B cell (primary cell): ENCODE measurements around the gene ITSN2. TPM values are rescaled to one million over a fixed set of nuclear protein-coding genes. Genes with fewer than 3 reads are reported as not detected.

Experiments used
- ATAC-seq: fragments of 200-7000 bp; cut with Tn5 transposase; one replicate; pipeline ENCODE4 v1.10.0; 2021; ENCODE audit warnings: low read depth, mild to moderate bottlenecking, moderate number of reproducible peaks, moderate library complexity
- CTCF ChIA-PET: fragments of 350-600 bp; sonication (Branson Sonifier 250); formaldehyde crosslinking; loops from one replicate; lab custom pipeline; 2021; ENCODE audit warnings: antibody characterized with exemption, inconsistent platforms; lab: Charles Lee
- POLR2A ChIA-PET: fragments of 350-600 bp; sonication (Branson Sonifier 250); formaldehyde crosslinking; loops from one replicate; lab custom pipeline; 2021; ENCODE audit warnings: antibody characterized with exemption; lab: Charles Lee
- DNase-seq: peaks from one replicate; pipeline ENCODE4 v3.0.0; 2013
- H2AFZ ChIP-seq: 2 replicates; pipeline ENCODE4 v1.6.1; 2012; ENCODE audit warnings: mild to moderate bottlenecking, low read depth, low read length; ENCODE audit not compliant: insufficient read depth, poor library complexity, severe bottlenecking
- H3K27ac ChIP-seq, 2 donors: 1 replicate in 1 of 2; 2 replicates in 1 of 2; pipeline ENCODE4 v1.5.1; 2012 to 2013; ENCODE audit warnings: low read length in 2 of 2, mild to moderate bottlenecking in 2 of 2, moderate library complexity in 1 of 2
- H3K27me3 ChIP-seq, 4 experiments: fragments of 200-600 bp in 1 of 4; sonication (generic) in 1 of 4; replicated peaks in 1 of 4; 1 replicate in 2 of 4; 2 replicates in 2 of 4; pipeline versions ENCODE4 v1.6.1 to v1.7.0; 2013 to 2016; ENCODE audit warnings: low read length in 3 of 4, mild to moderate bottlenecking in 2 of 4, mixed read lengths in 1 of 4, moderate library complexity in 1 of 4; ENCODE audit not compliant: insufficient read depth in 4 of 4, control insufficient read depth in 3 of 4; ENCODE audit errors: control extremely low read depth in 1 of 4
- H3K36me3 ChIP-seq, 2 experiments: replicated peaks in 1 of 2; 1 replicate in 1 of 2; 2 replicates in 1 of 2; pipeline versions ENCODE4 v1.6.1 to v1.7.1; 2013; ENCODE audit warnings: low read length in 1 of 2; ENCODE audit not compliant: insufficient read depth in 2 of 2, control insufficient read depth in 1 of 2; ENCODE audit errors: control extremely low read depth in 1 of 2, extremely low read depth in 1 of 2
- H3K4me1 ChIP-seq, 2 donors: fragments of 200-600 bp in 1 of 2; sonication (generic) in 1 of 2; 1 replicate in 1 of 2; 2 replicates in 1 of 2; pipeline versions ENCODE4 v1.5.1 to v1.6.1; 2013 to 2017; ENCODE audit warnings: low read length in 2 of 2; ENCODE audit not compliant: control insufficient read depth in 2 of 2, insufficient read depth in 2 of 2
- H3K4me2 ChIP-seq: replicated peaks from 2 replicates; pipeline ENCODE3; 2012; ENCODE audit warnings: mild to moderate bottlenecking, low read depth, low read length; ENCODE audit not compliant: poor library complexity, severe bottlenecking
- H3K4me3 ChIP-seq, 5 experiments: fragments of 200-600 bp in 1 of 5; sonication (generic) in 1 of 5; 1 replicate in 3 of 5; 2 replicates in 2 of 5; pipeline versions ENCODE4 v1.5.1 to v1.7.0; 2011 to 2016; ENCODE audit warnings: low read length in 4 of 5, mild to moderate bottlenecking in 4 of 5, low read depth in 2 of 5, control low read depth in 1 of 5, moderate library complexity in 1 of 5; ENCODE audit not compliant: insufficient read depth in 1 of 5; ENCODE audit errors: control extremely low read depth in 1 of 5, extremely low read depth in 1 of 5
- H3K79me2 ChIP-seq: fragments of 200-600 bp; sonication (generic); one replicate; pipeline ENCODE4 v1.6.0; 2016; ENCODE audit warnings: low read length; ENCODE audit not compliant: control insufficient read depth, insufficient read depth
- H3K9ac ChIP-seq: fragments of 200-600 bp; sonication (generic); 2 replicates; pipeline ENCODE4 v1.6.1; 2017; ENCODE audit warnings: mild to moderate bottlenecking, low read length, moderate library complexity
- H3K9me3 ChIP-seq, 3 donors: one replicate each; pipeline versions ENCODE4 v1.6.1 to v1.7.1; 2013; ENCODE audit warnings: low read length in 2 of 3; ENCODE audit not compliant: control insufficient read depth in 2 of 3, insufficient read depth in 1 of 3; ENCODE audit errors: control extremely low read depth in 1 of 3
- H4K20me1 ChIP-seq: 2 replicates; pipeline ENCODE4 v1.6.0; 2012; ENCODE audit warnings: mild to moderate bottlenecking, low read length; ENCODE audit not compliant: insufficient read depth, control insufficient read depth, poor library complexity, severe bottlenecking
- H3K27ac Mint-ChIP-seq: one replicate; pipeline ENCODE4 v1.8.0; 2021; ENCODE audit warnings: mixed read lengths
- H3K27me3 Mint-ChIP-seq: one replicate; pipeline ENCODE4 v1.8.0; 2021; ENCODE audit warnings: mixed read lengths
- H3K4me1 Mint-ChIP-seq: one replicate; pipeline ENCODE4 v1.8.0; 2021; ENCODE audit warnings: mixed read lengths
- H3K4me3 Mint-ChIP-seq: one replicate; pipeline ENCODE4 v1.8.0; 2021; ENCODE audit warnings: mixed read lengths
- H3K9me3 Mint-ChIP-seq: one replicate; pipeline ENCODE4 v1.8.0; 2022; ENCODE audit warnings: mixed read lengths; ENCODE audit not compliant: insufficient read depth
- CTCF ChIP-seq: fragments of 200-600 bp; IDR thresholded peaks from one replicate; pipeline ENCODE4 v1.8.0; 2022; ENCODE audit warnings: antibody characterized with exemption, mild to moderate bottlenecking
- EZH2 ChIP-seq: IDR thresholded peaks from 2 replicates; pipeline ENCODE4 v1.6.1; 2012; ENCODE audit warnings: borderline replicate concordance, low read depth, mild to moderate bottlenecking, moderate library complexity, low read length; ENCODE audit not compliant: insufficient read depth, poor library complexity, severe bottlenecking
- WGBS: methylation state at CpG from one replicate; pipeline ENCODE4 v1.1.5; 2013; ENCODE audit warnings: missing lambda C conversion rate; ENCODE audit not compliant: insufficient coverage; 5-methylcytosine and 5-hydroxymethylcytosine counted together
- intact Hi-C: fragments of 100-400 bp; cut with micrococcal nuclease; formaldehyde crosslinking; loops from one replicate; pipeline ENCODE4 v1.10.0; 2022
- polyA plus RNA-seq: library from polyadenylated mRNA; depleted of rRNA; stranded (reverse); fragments of >200 nt; gene quantifications from 2 replicates; pipeline ENCODE4 v1.2.3, GENCODE V29; 2012
- total RNA-seq, 2 donors: library from RNA; stranded (reverse); fragments of 120-200 nt in 1 of 2; gene quantifications; 1 replicate in 1 of 2; 2 replicates in 1 of 2; pipeline versions ENCODE4 v1.2.3 to v1.2.4, GENCODE V29; 2013 to 2022

Gene ITSN2
- total and polyA plus RNA-seq, 2 donors (not counting 1 experiment from before 2014, with no cell fraction given) = 107 to 200 TPM

GRCh38 chr2:24259316-24259715 is 101.0 kb downstream of the ITSN2 start:
- Histone ChIP-seq H3K27ac (peak overlapping the region in 1 of 2 donors; percentile 40), H3K79me2 (no peaks in the 10 kb centered on the region), H3K4me3 (no peak overlapping the region), H3K27me3 (no peaks in the 10 kb centered on the region), H3K4me1 (no peaks in the 10 kb centered on the region), H3K36me3 (peaks cover 21 to 66% of the 10 kb centered on the region in 2 experiments), H2AFZ (no peak overlapping the region), H4K20me1 (no peaks in the 10 kb centered on the region), H3K9ac (no peak overlapping the region), H3K9me3 (no peaks in the 10 kb centered on the region), H3K4me2 (no peak overlapping the region)
- H3K9me3 Mint-ChIP-seq = no peaks in the 10 kb centered on the region
- TF ChIP-seq EZH2 = no peak
- TF ChIP-seq CTCF = no peak
- H3K27me3 Mint-ChIP-seq = no peaks in the 10 kb centered on the region
- CTCF ChIA-PET = no interaction called here
- WGBS = 95% methylated on average over 2 of the region's 2 CpGs
- POLR2A ChIA-PET = no interaction called here
- ATAC-seq (no peak), DNase-seq (no peak)
- H3K4me3 Mint-ChIP-seq = no peak overlapping the region
- peaks cover 12% of the 10 kb centered on the region for H3K4me1 Mint-ChIP-seq
- intact Hi-C loops = no loop called here
- H3K27ac Mint-ChIP-seq = no peak overlapping the region

DNA sequence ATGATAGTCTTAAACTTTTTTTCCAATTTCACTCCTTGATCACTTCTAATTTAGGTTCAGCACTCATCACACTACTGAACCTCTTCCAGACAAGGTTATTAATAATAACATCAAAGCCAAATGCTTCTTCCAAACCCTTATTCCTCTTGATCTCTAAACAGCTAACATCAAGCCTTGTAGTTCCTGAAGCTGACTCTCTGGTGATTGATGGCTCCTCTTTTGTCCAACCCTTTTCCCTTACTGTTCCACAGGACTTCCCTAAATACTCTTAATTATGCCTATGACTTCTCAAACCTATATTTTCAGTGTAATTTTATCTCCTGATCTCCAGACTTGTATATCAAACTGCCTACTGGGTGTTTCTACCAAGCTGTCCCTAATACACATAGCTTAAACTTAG is 101.6 kb downstream of the ITSN2 start:
- TF ChIP-seq CTCF = no peak
- TF ChIP-seq EZH2 = no peak
- intact Hi-C loops = no loop called here
- ChIA-PET POLR2A (no interaction called here), CTCF (interaction anchor here (1.0 kb wide), 1 partner anchor 569 kb away, joined by 4 read pairs; no protein-coding TSS in a partner anchor)
- Mint-ChIP-seq H3K9me3 (no peaks in the 10 kb centered on the region), H3K27ac (no peak overlapping the region), H3K27me3 (no peaks in the 10 kb centered on the region), H3K4me3 (no peak overlapping the region), H3K4me1 (peaks cover 12% of the 10 kb centered on the region)
- no peaks in the 10 kb centered on the region for H3K79me2 ChIP-seq
- H2AFZ ChIP-seq = no peak overlapping the region
- H4K20me1 ChIP-seq = no peaks in the 10 kb centered on the region
- no peak for ATAC-seq
- H3K9me3 ChIP-seq = no peaks in the 10 kb centered on the region
- H3K27ac ChIP-seq = peak overlapping the region in 1 of 2 donors; percentile 40
- no peak overlapping the region for H3K4me2 ChIP-seq
- H3K4me3 ChIP-seq = no peak overlapping the region
- H3K27me3 ChIP-seq = no peaks in the 10 kb centered on the region
- H3K4me1 ChIP-seq = no peaks in the 10 kb centered on the region
- H3K36me3 ChIP-seq = peaks cover 21 to 69% of the 10 kb centered on the region in 2 experiments
- DNase-seq = no peak
- H3K9ac ChIP-seq = no peak overlapping the region
